ENCODE data around the gene CYP4F12.

Gene CYP4F12

DNA sequence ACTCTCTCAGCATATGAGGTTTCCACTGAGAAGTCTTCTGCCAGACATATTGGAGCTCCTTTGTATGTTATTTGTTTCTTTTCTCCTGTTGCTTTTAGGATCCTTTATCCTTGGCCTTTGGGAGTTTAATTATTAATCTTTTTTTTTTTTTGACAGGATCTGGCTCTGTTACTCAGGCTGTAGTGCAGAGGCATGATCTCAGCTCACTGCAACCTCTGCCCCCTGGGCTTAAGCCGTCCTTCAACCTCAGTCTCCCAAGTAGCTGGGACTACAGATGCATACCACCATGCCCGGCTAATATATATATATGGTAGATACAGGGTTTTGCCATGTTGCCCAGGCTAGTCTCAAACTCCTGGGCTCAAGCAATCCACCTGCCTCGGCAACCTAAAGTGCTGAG is 38.8 kb upstream of the CYP4F12 start:
- Histone ChIP-seq H3K4me3 (ENCODE audit: low read depth in 1 of 2, low read length in 2 of 2) (no peak overlapping the region), H3K79me2 (ENCODE audit: insufficient read depth, low read length) (no peaks in the 10 kb centered on the region), H3K9me3 (ENCODE audit: insufficient read depth, low read length, severe bottlenecking) (no peaks in the 10 kb centered on the region), H3K27me3 (ENCODE audit: insufficient read depth, low read length, poor library complexity) (no peaks in the 10 kb centered on the region), H3K4me1 (ENCODE audit: insufficient read depth, low read length) (no peaks in the 10 kb centered on the region), H4K20me1 (ENCODE audit: insufficient read depth, low read length) (no peaks in the 10 kb centered on the region; the same call in 1 of the 2 replicates), H3K27ac (ENCODE audit: low read length) (no peak overlapping the region), H2AFZ (ENCODE audit: low read depth, low read length) (no peak overlapping the region), H3K9ac (ENCODE audit: low read depth, low read length) (no peak overlapping the region), H3K4me2 (ENCODE audit: insufficient read depth, low read length) (no peak overlapping the region), H3K36me3 (ENCODE audit: insufficient read depth, low read length) (no peaks in the 10 kb centered on the region)
- ATAC-seq (ENCODE audit: insufficient read depth, low read depth) (no peak), DNase-seq (no peak)
- TF ChIP-seq, protein P1, sequence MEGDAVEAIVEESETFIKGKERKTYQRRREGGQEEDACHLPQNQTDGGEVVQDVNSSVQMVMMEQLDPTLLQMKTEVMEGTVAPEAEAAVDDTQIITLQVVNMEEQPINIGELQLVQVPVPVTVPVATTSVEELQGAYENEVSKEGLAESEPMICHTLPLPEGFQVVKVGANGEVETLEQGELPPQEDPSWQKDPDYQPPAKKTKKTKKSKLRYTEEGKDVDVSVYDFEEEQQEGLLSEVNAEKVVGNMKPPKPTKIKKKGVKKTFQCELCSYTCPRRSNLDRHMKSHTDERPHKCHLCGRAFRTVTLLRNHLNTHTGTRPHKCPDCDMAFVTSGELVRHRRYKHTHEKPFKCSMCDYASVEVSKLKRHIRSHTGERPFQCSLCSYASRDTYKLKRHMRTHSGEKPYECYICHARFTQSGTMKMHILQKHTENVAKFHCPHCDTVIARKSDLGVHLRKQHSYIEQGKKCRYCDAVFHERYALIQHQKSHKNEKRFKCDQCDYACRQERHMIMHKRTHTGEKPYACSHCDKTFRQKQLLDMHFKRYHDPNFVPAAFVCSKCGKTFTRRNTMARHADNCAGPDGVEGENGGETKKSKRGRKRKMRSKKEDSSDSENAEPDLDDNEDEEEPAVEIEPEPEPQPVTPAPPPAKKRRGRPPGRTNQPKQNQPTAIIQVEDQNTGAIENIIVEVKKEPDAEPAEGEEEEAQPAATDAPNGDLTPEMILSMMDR (IDR thresholded peaks at IDR 0.05; ENCODE audit: borderline replicate concordance, extremely low read depth, low read length, poor library complexity, severe bottlenecking): no peak

DNA sequence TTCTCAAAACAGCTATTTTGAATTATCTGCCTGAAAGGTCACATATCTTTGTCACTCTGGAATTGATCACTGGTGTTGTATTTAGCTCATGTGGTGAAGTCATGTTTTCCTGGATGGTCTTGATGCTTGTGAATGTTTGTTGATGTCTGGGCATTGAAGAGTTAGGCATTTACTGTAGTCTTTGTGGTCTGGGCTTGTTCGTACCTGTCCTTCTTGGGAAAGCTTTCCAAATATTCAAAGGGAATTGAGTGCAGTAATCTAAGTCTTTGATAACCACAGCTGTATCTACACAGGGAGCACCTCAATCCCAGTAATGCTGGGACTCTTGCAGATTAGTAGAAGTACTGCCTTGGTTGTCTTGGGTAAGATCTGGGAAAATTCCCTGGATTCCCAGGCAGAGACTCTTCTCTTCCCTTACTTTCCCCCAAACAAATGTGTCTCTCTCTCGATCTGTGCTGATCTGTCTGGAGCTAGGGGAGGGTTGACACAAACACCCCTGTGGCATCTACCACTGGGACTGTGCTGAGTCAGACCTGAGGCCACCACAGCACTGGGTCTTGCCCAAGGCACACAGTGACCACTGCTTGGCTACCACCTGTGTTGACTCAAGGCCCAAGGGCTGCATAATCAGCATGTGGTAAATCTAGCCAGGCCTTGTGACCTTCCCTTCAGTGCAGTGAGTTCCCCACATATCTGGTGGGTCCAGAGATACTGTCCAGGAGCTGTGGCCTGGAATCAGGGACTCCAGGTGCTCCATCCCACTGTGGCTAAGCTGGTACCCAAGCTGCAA is 37.7 kb upstream of the CYP4F12 start:
- Histone ChIP-seq H3K79me2 (ENCODE audit: insufficient read depth, low read length) (no peaks in the 10 kb centered on the region), H3K9ac (ENCODE audit: low read depth, low read length) (no peak overlapping the region), H2AFZ (ENCODE audit: low read depth, low read length) (no peak overlapping the region), H3K27ac (ENCODE audit: low read length) (no peak overlapping the region), H3K4me1 (ENCODE audit: insufficient read depth, low read length) (no peaks in the 10 kb centered on the region), H3K4me2 (ENCODE audit: insufficient read depth, low read length) (no peak overlapping the region), H3K9me3 (ENCODE audit: insufficient read depth, low read length, severe bottlenecking) (no peaks in the 10 kb centered on the region), H3K4me3 (ENCODE audit: low read depth in 1 of 2, low read length in 2 of 2) (no peak overlapping the region), H3K36me3 (ENCODE audit: insufficient read depth, low read length) (no peaks in the 10 kb centered on the region), H3K27me3 (ENCODE audit: insufficient read depth, low read length, poor library complexity) (no peaks in the 10 kb centered on the region), H4K20me1 (ENCODE audit: insufficient read depth, low read length) (no peaks in the 10 kb centered on the region; the same call in 1 of the 2 replicates)
- ATAC-seq (ENCODE audit: insufficient read depth, low read depth) (no peak), DNase-seq (no peak)
- no peak for TF ChIP-seq EZH2 (IDR thresholded peaks at IDR 0.05; ENCODE audit: borderline replicate concordance, low read depth, low read length, severe bottlenecking)
- TF ChIP-seq, protein P1 (IDR thresholded peaks at IDR 0.05; ENCODE audit: borderline replicate concordance, extremely low read depth, low read length, poor library complexity, severe bottlenecking): no peak

DNA sequence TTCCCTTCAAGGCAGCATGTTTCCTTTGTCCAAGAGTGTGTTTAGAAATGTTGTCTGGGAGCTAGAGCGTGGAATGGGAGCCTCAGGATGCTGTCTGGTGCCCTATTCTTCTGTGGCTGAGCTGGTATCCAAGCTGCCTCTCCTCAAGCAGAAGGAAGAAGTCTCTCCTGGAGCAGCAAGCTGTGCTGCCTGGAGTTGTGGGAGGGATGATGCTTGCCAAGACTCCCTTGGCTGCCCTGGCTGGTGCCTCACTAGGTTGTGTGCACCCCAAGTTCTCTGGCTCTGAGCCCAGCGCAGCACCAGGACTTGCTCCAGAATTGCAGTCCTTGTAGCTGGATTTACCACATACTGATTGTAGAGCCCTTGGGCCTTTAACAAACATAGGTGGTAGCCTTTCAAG is 36.9 kb upstream of the CYP4F12 start:
- Histone ChIP-seq H3K36me3 (ENCODE audit: insufficient read depth, low read length) (no peaks in the 10 kb centered on the region), H2AFZ (ENCODE audit: low read depth, low read length) (no peak overlapping the region), H3K4me3 (ENCODE audit: low read depth in 1 of 2, low read length in 2 of 2) (no peak overlapping the region), H3K9ac (ENCODE audit: low read depth, low read length) (no peak overlapping the region), H3K27ac (ENCODE audit: low read length) (no peak overlapping the region), H4K20me1 (ENCODE audit: insufficient read depth, low read length) (no peaks in the 10 kb centered on the region; the same call in 1 of the 2 replicates), H3K4me1 (ENCODE audit: insufficient read depth, low read length) (no peaks in the 10 kb centered on the region), H3K79me2 (ENCODE audit: insufficient read depth, low read length) (no peaks in the 10 kb centered on the region), H3K27me3 (ENCODE audit: insufficient read depth, low read length, poor library complexity) (no peaks in the 10 kb centered on the region), H3K4me2 (ENCODE audit: insufficient read depth, low read length) (no peak overlapping the region), H3K9me3 (ENCODE audit: insufficient read depth, low read length, severe bottlenecking) (no peaks in the 10 kb centered on the region)
- DNase-seq: no peak
- ATAC-seq (ENCODE audit: insufficient read depth, low read depth): no peak
- TF ChIP-seq, protein P1 (IDR thresholded peaks at IDR 0.05; ENCODE audit: borderline replicate concordance, extremely low read depth, low read length, poor library complexity, severe bottlenecking): no peak
- no peak for TF ChIP-seq EZH2 (IDR thresholded peaks at IDR 0.05; ENCODE audit: borderline replicate concordance, low read depth, low read length, severe bottlenecking)
